Right forelimb (tissue), 1 donor: Measurements from ENCODE around the gene SMIM11.
"Not testable (repeated sequence)": the region's sequence is repeated elsewhere in the genome, so short reads cannot be mapped to it uniquely, and the experiment has no call there.

ENCODE experiments used
- DNase-seq: peaks from one replicate; pipeline ENCODE4 v3.0.0-alpha.2; 2018

The SMIM11 gene, protein sequence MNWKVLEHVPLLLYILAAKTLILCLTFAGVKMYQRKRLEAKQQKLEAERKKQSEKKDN

GRCh38 chr21:34374940-34375618 lies at the start of gene SMIM11:
Gene SMIM11 (plus strand): TSS chr21:34375507. CDS start chr21:34379505, 3,998 bp downstream.
- not testable (repeated sequence) for DNase-seq

DNA sequence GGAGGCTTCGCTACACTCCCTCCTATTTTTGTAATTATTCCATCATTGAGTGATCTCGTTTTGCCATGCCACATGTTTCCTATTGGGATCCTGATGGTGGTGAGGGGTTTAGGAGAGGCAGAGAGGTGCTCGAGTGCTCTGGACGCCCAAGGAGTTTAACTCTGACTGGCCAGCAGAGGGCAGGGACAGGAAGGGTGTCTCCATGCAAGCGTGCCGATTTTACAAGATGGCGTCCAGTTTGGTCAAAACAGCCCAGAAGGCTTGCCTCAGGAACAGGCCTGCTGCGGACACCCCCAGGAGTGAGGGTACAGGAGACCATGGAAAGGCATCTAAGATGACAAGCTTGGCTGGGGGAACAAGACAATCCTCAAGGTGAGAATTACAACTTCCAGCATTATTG lies 45.3 kb upstream of the SMIM11 start:
- DNase-seq = no peak

DNA sequence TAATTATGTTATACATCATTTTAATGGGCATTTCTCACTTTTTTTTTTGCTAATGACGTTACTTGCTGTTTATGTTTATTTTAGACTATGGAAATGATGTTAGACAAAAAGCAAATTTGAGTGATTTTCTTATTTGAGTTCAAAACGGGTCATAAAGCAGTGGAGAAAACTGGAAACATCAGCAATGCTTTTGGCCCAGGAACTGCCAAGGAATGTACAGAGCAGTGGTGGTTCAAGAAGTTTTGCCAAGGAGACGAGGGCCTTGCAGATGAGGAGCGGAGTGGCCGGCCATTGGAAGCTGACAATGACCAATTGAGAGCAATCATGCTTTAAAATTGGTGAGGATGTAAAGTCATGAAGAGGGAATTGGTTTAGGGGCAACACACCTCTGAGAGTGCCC lies 43.6 kb upstream of the SMIM11 start:
- no peak for DNase-seq

DNA sequence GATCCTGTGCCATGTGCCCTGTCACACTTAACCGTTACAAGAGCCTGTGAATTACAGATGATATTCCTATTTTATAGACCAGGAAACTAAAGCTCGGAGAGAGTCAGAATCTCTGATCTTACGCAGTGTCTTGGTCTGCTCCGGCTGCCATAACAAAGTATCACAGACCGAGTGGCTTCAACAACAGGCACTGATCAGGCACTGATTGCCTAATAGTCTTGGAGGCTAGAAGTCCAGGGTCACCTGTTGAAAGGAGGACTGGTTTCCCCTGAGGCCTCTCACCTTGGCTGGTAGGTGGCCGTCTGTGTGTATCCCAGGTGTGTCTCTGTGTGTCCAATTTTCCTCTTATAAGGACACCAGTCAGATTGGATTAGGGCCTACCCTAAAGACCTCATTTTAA lies 43.0 kb upstream of the SMIM11 start:
- DNase-seq = no peak

DNA sequence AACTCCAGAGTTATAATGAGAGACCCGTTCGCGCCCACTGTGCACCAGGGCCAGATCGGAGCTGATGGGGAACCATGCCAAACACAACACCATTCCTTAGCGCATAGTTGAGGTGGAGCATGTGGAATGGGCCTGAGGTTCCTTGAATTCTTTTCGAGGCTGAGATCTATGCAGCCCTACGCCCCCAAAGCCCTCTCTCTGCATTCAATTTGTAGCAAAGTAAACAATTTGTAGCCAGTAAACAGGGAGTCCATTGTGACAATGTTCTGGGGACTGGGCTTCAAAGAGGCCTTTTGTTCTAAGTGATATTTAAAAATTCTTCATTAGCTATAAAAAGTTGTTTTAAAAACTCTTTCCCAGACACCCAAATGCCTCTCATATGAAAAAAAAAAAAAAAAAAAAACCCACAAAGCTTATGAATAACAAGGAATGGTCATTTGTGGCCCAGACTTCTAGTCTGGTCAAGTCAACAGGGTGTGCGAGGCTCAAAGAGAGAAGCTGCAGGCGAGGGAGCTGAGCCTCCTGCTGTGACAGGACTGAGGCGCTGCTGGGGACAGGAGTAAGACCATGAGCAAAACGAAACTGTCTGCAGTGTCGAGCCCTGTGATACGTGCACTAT lies 42.1 kb upstream of the SMIM11 start:
- DNase-seq = no peak

GRCh38 chr21:34335316-34335715 lies 40.0 kb upstream of the SMIM11 start:
- DNase-seq = no peak

DNA sequence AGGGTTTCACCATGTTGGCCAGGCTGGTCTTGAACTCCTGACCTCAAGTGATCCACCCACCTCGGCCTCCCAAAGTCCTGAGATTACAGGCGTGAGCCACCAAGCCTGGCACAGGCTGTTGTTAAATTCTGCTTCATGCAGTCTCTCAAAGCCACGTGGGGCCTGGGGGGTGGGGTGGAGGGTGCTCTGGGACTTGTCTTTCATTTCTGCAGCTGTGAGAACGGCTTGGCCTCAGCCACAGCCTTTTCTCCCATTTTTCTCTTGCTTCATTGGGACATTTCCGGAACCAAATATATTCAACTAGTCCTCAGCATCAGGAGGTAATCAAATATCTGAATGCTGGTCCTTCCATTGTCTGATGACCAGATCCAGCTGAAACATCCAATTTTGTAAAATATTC lies 39.1 kb upstream of the SMIM11 start:
- no peak for DNase-seq

DNA sequence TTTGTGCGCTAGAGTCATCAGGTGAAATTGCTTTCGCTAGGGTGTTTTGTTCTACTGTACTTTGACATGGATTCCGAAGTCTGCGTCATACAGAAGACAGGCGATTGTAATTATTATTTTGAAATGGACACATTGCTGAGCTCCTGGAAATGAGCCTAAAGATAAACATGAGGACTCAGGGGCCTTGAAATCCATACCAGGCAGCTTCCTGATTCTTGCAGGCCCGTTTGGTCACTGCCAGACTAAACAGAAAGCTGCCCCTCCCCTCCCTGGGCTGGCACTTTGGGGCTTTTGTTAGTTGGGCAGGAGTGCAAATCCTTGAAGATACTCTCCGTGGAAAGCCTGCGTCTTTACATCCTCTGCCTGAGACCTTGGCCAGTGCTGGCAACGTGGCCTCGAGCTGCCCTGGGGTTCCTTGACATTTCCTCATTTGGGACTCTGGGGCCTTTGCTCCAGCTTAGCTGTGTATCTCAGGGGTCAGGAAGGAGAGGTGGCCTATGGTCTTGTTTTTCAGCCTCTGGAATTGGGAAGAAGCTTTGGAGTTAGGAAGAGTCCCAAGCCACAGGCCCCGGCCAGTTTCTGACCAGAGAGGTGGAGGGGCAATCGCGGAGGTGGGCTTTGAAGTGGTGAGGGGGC lies 38.4 kb upstream of the SMIM11 start:
- DNase-seq = no peak

GRCh38 chr21:34337741-34338140 lies 37.6 kb upstream of the SMIM11 start:
- no peak for DNase-seq

- DNase-seq = no peak
Observed at GRCh38 chr21:34338226-34338625, 37.1 kb upstream of the SMIM11 start.

- no peak for DNase-seq
Observed at GRCh38 chr21:34340061-34340460, 35.2 kb upstream of the SMIM11 start.

DNA sequence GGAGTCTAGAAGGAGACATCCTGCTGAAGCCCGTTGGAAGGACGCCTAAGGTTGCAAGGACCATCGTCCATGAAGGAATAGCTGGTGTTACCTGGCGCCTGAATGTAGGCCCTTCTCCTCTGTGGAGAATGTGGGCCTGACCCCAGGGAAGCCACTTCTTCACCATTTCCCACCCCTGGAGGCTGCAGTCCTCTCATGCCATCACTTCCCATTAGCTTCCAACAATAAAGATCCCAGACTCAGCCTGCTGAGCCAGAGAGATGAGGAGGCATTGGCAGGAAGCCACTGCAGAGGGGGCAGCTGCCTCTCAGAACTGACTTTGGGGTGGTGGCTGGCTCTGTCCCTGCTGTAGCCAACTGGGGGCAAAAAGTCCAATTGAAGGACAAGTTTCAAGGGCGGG lies 32.8 kb upstream of the SMIM11 start:
- peak; percentile 34 for DNase-seq

- no peak for DNase-seq
Observed at GRCh38 chr21:34343347-34343746, 32.0 kb upstream of the SMIM11 start.

GRCh38 chr21:34343838-34344381 lies 31.4 kb upstream of the SMIM11 start:
- peak; percentile 71 for DNase-seq

DNA sequence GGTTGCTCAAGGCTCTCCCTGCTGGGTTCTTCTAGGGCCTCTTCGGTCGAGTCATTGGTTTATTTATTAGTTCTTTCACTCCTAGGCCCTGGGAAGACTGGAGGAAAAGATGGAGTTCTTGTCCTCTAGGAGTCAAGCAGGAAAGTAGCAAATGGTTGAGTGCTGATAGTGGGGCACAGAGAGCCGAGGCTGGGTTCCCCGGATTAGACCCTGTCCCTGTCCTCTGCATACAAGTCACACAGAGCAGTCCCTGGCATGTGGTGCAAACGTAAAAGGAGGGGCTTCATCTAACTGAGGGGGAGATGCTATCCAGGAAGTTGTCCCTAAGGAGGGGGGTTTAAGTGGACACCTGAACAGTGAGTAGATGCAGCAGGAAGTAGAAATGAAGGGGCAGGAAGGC lies 30.7 kb upstream of the SMIM11 start:
- peak; percentile 37 for DNase-seq

DNA sequence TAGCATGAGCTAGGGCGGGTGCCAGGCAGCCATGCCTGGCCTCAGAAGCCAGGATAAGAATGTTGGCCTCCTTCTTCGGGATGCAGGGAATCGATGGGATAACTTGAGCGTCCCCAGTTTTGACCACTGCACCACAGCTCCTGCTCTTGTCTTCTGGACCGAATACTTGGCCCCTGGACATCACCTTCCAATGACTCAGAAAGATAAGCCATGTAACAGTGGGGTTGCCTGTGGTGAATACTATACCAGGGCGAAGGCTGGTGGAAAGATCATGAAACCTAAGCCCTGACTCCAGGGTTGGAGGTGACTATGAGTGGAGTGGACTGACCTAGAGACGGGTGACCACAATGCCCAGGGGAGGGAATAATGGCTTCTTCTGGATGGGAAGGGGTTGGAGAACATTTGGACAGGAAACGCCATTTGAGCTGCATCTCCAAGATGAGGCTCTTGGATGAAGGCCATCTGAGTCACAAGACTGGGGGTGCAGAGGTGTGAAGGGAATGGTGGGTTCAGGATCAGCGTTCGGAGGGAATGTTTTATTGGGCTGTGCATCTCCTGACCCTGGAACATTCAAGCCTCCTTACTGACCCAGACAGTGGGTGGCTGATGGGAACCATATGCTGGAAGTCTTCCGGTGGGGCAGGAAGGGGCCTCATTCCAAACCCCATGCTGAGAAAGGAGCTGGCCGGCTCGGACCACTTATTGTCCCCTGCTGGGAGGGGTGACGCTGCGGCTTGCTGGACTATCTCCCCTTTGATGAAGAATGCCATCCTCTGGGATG lies 30.0 kb upstream of the SMIM11 start:
- DNase-seq = peak; percentile 46

- DNase-seq = no peak
Observed at GRCh38 chr21:34345892-34346291, 29.4 kb upstream of the SMIM11 start.

DNA sequence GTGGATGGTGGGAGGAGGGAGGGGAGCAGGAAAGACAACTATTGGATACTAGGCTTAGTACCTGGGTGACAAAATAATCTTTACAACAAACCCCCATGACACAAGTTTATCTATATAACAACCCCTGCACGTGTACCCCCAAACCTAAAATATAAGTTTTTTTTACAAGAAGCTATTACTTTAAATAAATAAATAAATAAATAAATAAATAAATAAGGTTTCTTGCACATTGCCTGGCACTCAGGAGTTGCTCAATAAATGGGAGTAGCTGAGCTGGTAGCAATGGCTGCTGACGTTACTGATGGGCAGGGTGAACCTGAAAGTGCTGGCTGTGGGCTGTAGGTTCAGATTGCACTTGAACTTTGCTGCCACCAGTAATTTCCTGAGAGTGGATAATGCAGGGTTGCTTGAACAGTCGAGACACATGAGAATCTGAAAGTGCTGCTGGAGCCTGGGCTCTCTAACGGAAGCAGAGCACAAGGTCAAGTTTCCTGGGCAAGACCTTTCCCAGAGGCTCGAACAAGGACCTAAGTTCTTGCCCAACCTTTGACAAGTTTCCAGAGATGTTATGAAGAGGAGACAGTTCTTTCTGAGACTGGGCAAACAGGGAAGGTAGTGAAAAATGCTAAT lies 26.3 kb upstream of the SMIM11 start:
- DNase-seq = peak; percentile 15

GRCh38 chr21:34351786-34352241 lies 23.5 kb upstream of the SMIM11 start:
- DNase-seq = peak; percentile 69

GRCh38 chr21:34352556-34352955 lies 22.8 kb upstream of the SMIM11 start:
- peak; percentile 13 for DNase-seq

DNA sequence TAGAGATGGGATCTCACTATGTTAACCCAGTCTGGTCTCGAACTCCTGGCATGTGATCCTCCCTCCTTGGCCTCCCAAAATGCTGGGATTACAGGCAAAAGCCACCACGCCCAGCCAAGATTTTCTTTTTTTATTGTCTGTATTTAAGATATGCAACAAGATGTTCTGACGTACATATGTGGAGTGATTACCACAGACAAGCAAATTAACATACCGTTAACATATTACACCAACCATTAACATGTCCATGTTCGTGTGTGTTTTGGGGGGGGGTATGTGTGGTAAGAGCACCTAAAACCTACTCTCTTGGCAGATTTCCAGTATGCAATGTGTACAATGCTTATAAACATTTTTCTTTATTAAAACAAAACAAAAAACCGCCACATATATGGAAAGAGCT lies 22.1 kb upstream of the SMIM11 start:
- DNase-seq = peak; percentile 2

- peak; percentile 4 for DNase-seq
Observed at GRCh38 chr21:34354836-34355235, 20.5 kb upstream of the SMIM11 start.
